ENCODE data around the gene MPRIP.
A peak's percentile ranks its signal among the peaks of the same experiment; 100 is the strongest.

Gene MPRIP

GRCh38 chr17:17201271-17201670 lies 159.0 kb downstream of the MPRIP start:
- H3K27ac ChIP-seq = peak overlapping the region; percentile 13; the same call in 1 of the 2 replicates
- no peak for TF ChIP-seq CTCF (conservative IDR thresholded peaks at IDR 0.05)

- peak overlapping the region; percentile 13; the same call in 1 of the 2 replicates for H3K27ac ChIP-seq
- no peak for TF ChIP-seq CTCF (conservative IDR thresholded peaks at IDR 0.05)
These were observed 159.7 kb downstream of the MPRIP start for GRCh38 chr17:17201907-17202306.

- no peak for TF ChIP-seq CTCF (conservative IDR thresholded peaks at IDR 0.05)
- H3K27ac ChIP-seq = peak overlapping the region; percentile 95
These were observed 161.0 kb downstream of the MPRIP start for GRCh38 chr17:17203173-17203730.

- no peak for TF ChIP-seq CTCF (conservative IDR thresholded peaks at IDR 0.05)
- H3K27ac ChIP-seq = peak overlapping the region; percentile 95
These were observed 161.9 kb downstream of the MPRIP start for GRCh38 chr17:17204041-17204591.

- peak overlapping the region; percentile 95 for H3K27ac ChIP-seq
- TF ChIP-seq CTCF (conservative IDR thresholded peaks at IDR 0.05) = no peak
These were observed 162.5 kb downstream of the MPRIP start for GRCh38 chr17:17204635-17205231.

GRCh38 chr17:17205368-17206123 lies 163.3 kb downstream of the MPRIP start:
- peak overlapping the region; percentile 95 for H3K27ac ChIP-seq
- no peak for TF ChIP-seq CTCF (conservative IDR thresholded peaks at IDR 0.05)
